HK-2 (cell line): Measurements from ENCODE around the gene HOXC11.

Experiments
- DNase-seq: peaks from one replicate; pipeline ENCODE4 v3.0.0-alpha.2; 2018; ENCODE audit not compliant: unreplicated experiment

HOXC11 gene

DNA sequence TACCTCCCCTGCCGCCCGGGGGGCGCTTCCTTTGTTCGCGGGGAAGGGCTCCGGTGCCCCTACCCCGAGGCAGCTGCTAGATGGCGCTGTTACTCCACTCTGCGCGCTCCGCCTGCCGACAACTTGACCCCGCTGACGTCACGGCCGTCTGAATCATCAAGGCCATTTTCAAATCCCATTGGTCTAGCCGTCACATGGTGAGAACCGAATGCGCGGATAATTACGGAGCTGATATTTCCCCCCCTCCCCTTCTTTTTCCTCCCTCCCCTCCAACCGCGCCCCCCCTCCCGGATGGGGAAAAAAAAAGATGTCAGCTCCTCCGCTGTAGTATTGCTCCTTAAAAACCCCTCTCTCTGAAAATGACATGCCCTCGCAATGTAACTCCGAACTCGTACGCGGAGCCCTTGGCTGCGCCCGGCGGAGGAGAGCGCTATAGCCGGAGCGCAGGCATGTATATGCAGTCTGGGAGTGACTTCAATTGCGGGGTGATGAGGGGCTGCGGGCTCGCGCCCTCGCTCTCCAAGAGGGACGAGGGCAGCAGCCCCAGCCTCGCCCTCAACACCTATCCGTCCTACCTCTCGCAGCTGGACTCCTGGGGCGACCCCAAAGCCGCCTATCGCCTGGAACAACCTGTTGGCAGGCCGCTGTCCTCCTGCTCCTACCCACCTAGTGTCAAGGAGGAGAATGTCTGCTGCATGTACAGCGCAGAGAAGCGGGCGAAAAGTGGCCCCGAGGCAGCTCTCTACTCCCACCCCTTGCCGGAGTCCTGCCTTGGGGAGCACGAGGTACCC is 12.2 kb downstream of the HOXC11 start, which contains the start of gene HOXC10:
HOXC10 (plus strand) TSS at position 246 of the 791 bp plus-strand sequence; CDS start at position 360, 114 bp downstream.
- DNase-seq = peak; percentile 93

DNA sequence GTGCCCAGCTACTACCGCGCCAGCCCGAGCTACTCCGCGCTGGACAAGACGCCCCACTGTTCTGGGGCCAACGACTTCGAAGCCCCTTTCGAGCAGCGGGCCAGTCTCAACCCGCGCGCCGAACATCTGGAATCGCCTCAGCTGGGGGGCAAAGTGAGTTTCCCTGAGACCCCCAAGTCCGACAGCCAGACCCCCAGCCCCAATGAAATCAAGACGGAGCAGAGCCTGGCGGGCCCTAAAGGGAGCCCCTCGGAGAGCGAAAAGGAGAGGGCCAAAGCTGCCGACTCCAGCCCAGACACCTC is 12.7 kb downstream of the HOXC11 start:
- DNase-seq = no peak

DNA sequence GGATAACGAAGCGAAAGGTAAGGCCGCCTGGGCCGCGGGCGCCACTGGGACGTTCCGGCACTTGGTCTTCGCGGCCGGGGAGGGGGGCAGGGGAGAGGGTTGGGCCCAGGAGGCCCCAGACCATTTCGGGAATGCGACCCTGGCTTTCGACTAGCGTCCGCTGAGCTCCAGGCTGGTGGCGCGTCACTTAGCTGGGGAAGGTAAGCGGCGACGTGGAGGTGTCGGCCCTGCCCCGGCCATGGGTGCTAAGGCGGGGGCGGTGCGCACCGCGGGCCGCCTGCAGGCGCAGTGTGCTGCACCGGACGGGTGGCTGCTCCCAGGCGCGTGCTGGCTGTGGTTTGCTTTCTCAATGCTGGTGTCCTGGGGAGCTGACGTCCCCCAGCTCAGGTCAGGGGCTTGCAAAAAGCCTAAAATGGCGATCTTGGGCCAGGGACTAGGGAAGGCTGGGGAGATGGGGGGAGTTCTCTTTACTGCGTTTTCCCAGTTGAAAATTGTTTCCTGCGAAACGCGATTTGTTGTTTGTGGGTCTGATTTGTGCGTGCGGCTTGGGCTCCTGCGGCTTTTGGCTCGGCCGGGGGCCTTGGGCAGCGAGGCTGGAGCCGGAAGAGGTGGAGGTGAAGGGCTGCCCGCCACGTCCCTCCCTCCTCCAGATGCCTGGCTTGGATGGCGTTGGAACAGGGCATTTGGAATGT is 13.2 kb downstream of the HOXC11 start:
- peak; percentile 68 for DNase-seq

DNA sequence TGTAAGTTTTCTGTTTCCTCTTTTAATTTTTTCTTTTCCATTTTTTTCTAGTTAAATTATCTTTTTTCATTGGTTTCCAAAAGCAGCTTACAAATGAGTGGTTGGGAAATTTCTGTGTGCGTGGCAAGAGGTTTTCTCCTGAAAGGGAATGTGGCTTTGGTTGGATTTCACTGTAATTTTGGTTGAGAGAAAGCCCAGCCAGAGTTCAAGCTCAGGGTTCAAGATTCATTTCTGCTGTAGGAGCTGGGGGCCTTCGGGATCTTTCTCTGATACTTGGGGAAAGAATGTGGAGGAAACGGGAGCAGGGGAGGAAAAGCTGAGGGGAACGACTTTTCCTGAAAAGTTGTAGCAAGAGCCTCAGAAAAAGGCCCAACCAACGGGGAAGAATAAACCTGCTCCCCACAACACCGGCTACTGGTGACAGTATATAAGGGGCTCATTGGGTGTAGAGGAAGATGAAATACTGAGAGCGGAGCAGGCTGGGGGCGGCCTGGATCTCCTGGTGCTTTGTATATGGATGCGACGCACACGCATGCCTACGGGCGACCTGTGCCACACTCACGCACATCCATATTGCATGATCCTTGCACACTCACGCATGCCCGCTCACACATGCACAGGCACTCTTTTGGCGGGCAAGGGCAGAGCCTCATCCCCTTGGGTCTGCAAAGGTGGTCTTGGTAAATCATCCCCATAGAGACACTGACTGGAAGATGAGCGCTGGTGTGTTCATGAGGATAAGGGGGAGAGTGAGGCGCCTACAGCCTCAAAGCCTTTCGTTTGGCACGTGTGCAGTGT is 14.0 kb downstream of the HOXC11 start:
- DNase-seq = no peak

DNA sequence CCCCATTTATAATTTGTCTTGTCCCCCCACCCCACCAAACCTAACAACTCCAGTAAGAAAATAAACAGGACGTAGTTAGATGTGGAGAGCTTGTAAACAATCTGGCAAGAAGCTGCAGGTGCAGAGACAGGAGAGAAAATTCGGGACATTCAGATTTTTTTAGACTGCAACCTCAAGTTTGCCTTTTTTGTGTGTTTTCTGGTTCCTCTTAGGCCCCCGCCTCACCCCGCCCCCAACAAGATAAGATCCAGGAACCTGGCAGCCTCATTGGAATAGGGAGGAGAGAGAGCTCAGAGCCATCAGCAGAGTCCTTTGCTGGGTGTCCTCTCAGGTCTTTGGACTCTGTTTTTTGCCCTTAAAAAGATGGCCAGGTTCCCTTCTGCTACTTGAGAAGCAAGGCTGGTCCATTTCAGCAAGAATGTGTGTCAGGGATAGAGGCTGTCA is 14.9 kb downstream of the HOXC11 start:
- no peak for DNase-seq

DNA sequence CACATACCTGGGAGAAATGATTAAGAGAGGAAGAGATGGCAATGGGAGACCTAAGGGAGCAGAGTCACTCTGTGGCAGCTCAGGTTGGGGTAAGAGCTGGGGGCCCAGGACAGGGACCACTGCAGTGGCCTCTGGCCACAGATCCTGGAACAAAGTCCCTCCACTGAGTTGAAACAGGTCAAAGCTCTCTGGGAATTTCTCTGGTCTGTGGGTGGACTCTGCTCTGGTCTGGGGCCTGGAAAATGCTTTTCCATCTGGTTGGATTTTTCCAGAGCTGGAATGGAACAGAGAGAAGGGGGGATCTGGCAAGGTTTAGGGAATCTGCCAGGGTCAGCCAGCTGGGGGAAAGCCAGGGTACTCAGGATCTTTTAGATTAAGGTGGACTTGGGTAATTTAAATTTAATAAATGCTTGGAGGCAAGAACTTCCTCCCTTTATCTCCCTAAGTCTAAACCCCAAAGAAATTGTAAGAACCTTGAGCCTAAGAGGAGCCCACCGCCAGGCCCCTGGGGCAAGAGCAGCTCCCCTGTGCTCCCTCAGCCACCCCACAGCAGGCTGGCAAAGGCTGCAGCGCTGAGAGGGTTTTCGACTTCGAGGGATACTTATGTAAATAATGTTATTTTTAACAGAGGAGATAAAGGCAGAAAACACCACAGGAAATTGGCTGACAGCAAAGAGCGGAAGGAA is 15.8 kb downstream of the HOXC11 start:
- DNase-seq = no peak

DNA sequence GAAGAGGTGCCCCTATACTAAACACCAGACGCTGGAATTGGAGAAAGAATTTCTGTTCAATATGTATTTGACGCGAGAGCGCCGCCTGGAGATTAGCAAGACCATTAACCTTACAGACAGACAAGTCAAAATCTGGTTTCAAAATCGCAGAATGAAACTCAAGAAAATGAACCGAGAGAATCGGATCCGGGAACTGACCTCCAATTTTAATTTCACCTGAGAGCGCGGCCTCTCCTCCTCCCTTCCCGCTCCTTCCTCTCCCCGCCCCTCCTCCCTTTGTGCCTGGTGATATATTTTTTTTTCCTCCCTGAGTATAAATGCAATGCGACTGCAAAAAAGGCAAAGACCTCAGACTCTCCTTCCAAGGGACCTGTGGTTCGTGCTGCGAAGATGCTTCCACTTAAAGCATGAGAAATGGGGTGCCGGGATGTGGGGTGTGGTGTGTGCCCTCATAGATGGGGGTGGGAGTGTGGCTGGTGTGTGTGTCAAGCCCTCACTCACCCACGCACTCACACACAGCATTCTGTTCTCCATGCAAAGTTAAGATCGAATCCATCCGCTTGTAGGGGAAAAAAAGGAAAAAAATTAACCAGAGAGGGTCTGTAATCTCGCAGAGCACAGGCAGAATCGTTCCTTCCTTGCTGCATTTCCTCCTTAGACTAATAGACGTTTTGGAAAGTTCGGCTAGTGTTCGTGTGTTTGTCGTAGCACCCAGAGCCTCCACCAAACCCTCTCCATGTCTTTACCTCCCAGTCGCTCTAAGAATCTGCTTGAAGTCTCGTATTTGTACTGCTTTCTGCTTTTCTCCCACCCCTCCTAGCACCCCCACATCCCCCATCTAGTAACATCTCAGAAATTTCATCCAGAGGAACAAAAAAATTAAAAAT is 16.5 kb downstream of the HOXC11 start:
- no peak for DNase-seq

DNA sequence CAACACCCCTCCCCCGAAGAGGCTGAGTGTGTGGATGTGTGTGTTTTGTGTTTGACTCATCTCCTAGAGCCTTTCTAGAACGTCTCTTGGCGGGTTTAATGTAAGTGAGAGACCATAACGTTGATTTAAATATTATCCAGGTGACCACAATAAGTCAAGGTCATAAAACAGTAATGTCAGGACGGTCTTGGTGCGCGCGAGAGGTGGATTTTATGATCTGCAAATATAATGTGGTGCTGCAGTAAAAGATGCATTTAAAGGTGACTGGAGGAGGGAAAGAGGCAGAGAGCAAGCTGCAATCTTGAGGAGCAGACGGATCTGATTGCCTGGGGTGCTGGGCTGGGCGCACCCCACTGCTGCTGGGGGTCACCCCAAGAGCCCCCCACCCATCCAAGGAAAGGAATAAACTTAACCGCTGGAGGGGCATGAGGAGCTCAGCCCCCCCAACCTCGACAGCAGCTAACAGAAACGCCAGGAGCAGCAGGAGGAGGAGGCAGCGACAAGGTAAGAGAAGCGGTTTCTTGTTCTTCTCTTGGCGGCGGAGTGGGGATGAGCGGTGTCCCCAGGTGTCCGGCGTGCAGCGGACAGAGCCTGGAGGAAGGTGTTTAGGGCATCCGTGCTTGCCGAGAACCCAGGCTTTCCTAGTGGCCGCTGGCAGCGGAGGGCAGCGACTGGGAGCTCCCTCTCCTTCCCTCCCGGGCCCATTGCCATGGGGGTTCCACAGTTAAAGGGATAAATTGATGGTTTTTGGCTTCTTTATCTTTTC is 17.6 kb downstream of the HOXC11 start:
- no peak for DNase-seq

DNA sequence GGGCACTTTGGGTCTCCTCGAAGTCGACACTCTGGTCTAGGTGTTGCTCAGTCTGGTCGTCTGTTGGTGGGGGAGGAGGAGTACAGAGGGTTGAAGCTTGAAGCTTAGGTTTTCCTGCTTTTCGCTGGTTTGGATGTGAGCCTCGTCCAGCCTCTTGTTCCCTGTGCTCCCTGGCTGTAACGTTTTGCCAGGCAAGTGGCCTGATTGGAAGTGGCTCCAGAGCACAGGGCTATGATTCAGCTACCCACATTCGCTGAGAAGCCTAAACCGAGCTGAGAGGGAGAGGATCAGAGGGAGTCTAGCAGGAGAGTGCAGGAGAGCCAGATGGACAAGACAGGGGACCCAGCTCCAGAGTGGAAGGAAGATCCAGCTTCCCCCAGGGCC is 18.1 kb downstream of the HOXC11 start:
- DNase-seq = no peak

DNA sequence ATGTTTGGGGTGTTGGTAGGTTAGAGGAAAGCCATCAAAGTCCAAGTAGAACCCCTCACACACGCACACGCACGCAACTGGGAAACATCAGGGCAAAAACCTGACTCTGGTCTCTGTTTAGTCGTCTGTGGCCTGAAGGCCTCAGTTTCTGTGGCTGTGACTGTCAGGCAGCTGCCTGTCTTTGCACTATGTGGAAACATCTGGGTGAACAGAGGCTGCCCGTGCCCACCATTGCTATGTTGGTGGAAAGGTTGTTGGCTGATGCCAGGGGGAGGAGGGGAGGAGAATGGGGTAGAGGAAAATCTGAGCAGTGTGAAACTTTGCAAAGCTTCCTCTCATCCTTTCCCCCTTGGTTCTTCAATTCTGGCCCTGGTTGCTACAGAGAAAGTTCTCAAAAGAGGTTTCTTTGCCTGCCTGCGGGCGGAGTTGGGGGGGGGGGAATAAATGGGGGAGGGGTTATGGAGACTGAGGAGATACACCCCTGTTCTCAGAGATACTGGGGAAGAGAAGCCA is 19.5 kb downstream of the HOXC11 start:
- no peak for DNase-seq

DNA sequence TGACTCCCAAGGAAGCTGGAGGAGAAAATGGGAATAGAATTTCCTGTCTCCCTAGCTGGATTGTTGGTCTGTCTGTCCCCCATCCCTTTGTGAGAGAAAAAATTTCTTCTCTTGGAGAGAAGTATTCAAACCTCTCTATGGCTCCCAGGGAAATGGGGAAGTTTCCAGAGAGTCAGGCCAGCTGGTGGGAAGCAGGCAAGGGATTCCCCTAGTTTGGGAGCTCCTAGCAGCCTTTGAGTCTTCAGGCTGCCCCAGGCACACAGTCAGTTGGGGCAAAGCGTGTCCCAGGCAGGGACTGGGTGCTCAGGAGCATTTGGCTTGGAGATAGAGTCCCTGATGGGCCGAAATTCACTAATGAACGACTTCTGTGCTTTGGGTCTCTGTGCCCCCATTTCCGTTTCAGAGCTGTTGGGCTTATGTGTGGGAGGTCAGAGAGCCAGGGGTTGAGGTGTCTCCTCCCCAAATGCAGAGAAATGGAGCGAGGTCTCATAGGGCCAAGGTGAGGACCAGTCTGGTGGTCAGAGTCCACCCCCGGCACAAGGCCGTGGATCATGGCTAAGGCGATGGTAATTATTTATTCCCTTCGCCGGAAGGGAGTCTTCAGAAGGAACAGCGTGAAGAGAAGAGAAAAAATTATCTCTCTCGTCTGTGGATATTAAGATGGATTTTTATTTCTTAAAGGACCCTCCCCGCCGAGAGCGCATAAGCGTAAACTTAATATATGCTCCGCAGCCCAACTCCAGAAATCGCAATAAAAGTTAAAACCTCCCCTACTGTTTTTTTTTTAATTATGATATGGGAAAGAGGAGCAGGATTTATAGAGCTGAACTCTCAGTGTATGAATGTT is 20.5 kb downstream of the HOXC11 start:
- DNase-seq = no peak

DNA sequence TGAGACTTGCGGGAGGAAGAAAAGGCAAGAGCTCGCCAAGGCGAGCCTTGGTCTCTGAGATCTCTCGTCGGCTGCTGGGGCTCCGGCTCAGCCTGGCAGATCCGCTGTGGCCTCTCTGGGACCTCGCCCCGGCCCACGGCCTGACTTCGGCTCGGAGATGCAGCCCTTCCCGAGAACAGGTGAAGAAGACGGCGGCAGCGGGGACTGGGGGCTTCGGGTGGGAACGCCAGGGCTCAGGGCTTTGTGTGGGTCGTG is 21.0 kb downstream of the HOXC11 start:
- no peak for DNase-seq

DNA sequence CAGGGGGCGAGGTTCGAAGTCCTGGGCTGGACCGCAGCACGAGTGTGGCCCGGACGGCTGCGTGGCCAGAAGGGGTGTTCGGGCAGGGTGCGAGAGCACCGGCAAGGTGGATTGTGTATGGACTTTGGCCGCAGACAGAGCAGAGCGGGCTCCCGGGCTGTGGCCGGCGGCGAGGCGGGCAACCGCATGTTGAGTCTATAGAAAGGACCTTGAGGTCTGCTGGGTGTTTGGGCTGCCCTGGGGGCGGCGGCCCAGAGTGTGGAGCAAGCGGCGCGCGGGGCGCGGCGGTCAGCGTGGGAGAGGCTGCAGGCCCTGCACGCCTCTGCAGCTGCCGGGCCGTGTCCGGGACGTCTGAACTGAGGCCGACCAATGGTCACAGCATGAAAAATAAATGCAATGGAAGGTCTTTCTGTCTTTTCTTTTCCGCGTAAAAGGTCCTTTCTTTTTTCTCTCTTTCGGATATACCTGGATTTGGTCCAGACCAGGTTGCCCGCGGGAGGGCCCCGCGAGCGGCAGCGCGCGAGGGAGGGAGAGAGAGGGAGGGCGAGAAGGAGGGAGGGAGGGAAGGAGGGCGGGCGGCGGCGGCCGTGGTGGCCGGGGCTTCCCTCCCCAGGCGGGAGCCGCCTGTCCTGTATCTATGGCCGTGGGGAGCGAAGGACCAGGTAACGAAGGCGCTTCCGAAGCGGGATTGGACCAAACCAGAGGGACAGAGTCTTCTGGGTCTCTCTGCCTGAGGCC is 21.5 kb downstream of the HOXC11 start:
- DNase-seq = peak; percentile 57

DNA sequence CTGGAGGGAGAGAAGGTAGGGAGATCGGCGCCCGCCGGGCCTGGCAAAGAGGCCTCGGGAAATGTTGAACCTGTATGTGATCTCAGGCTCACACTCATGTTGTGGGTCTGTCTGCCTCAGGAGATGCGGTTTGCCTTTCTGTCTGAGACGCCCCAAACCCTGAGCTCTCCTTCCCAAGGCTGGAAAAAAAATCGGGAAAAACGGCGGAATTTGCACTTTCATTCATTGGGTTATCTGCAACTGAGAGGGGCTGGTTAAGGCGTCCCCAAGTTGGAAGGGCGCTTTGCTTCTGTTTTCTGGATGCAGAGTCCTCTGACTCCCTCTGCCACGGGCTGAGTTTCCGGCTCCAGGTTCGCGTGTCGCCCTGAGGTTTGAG is 22.1 kb downstream of the HOXC11 start:
- no peak for DNase-seq

DNA sequence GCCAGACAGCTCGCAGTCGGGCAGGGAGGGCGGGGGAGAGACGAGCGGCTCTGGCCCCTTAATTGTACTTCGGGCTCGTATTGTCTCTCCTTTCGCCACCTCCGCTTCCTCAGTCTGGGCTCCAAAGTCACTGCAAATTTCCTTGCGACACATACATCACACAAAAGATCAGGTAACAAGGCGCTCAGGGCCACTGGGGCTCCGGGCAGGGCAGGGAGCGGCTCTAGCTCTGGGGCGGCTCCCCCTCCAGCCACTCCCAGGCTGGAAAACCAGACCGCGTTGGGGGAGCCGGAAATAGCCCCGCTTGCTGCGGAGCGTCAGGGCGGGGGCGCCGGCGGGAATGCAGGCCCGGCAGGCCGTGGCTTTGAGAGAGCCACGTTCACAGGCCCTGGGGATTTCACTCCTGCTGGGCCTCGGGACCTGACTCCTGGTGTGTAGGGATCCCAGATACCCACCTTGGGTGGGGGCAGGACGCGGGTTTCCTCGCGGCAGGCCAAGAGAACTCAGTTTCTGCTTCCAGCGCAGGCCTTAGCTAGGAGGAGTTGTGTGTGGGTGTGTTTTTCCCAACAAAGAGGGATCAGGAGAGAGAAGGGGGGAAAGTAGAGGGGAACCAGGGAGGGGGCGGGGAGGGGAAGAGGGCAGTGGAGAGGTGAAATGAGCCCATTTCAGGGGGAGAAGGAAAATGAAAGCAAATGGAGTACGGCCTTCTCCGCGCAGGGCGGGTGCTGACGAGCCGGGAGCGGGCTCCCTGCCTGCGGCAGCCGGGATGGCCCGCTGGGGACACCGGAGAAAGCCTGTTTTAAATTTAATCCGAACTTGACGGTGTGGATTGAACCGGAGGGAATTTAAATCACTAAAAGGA is 22.7 kb downstream of the HOXC11 start:
- peak; percentile 84 for DNase-seq

DNA sequence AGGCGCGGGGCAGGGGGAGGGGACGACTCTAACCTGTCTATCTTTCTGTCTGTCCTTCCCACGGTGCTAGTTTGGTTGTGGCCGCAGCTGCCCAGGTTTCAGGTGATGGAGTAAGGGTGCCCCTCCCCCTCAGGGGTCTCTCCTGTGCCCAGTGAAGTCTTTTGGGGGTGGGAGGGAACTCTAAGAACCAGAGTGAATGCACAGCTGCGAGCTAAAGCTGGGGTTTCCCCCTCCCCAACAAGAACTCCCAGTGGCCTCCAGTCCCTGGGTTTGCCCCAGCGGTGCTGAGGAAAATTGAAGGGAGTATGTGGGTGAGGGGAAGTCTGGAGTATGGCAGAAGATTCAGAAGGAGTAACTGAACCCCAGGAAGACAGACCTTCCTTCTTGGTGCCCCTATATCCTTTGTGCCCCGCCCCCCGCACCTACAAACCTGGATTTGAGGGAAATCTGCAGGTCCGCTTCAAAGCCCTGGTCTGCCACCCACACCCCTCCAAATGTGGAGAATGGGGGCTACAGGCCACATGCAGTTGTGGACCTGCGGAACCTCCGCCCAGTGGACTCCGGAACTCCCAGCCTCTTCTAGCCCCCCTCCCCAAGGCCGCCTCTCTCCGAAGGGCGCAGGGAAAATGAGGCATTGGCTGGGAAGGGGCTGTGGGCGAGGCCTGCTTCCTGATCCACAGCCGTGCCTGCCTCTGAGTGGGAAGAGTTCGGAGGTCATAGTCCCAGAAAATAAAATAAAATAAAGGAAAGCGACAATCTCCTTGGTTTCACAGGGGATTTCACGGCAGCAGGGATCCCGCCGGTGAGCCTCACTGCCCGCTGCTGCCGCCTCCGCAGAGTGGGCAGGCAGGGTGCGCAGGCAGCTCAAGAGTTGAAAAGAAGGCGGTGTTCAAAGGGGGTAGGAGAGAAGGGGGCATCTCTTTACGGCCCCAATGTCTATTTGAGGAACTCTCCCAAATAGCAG is 23.6 kb downstream of the HOXC11 start:
- no peak for DNase-seq
